Measurements from ENCODE around the gene MED23.

The MED23 gene

DNA sequence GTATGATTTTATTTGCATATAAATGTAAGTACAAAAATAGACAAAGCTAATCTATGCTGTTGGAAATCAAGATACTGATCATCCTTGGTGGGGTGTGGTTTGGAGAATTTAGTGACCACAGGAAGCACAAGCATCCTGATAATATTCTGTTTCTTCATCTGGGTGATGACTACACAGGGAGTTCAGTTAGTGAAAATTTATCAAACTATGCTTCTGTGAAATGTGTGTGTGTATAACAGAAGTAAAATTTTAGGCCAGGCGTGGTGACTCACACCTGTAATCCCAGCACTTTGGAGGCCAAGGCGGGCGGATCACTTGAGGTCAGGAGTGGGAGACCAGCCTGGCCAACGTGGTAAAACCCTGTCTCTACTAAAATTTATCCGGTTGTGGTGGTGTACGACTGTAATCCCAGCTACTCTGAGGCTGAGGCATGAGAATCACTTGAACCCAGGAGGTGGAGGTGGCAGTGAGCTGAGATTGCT, 29.6 kb upstream of the MED23 start:
- H3K27ac ChIP-seq: no peak overlapping the region
- TF ChIP-seq, protein P1, sequence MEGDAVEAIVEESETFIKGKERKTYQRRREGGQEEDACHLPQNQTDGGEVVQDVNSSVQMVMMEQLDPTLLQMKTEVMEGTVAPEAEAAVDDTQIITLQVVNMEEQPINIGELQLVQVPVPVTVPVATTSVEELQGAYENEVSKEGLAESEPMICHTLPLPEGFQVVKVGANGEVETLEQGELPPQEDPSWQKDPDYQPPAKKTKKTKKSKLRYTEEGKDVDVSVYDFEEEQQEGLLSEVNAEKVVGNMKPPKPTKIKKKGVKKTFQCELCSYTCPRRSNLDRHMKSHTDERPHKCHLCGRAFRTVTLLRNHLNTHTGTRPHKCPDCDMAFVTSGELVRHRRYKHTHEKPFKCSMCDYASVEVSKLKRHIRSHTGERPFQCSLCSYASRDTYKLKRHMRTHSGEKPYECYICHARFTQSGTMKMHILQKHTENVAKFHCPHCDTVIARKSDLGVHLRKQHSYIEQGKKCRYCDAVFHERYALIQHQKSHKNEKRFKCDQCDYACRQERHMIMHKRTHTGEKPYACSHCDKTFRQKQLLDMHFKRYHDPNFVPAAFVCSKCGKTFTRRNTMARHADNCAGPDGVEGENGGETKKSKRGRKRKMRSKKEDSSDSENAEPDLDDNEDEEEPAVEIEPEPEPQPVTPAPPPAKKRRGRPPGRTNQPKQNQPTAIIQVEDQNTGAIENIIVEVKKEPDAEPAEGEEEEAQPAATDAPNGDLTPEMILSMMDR (conservative IDR thresholded peaks at IDR 0.05): no peak

DNA sequence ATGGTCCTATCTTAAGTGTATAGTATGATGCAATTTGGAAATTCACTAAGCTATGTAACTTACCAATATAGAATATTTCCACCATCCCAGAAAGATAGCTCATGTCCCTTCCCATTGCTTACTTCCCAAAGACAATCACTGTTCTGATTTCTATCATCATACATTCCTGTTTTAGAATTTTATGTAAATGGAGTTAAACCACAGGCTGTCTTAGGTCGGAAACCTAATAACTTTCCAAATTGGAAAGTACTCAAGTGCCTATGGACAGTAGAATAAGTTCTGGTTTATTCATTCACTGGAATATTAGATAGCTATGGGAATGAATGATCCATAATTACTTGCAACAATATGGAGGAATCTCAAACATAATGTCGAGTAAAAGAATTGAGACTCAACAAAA, 29.2 kb upstream of the MED23 start:
- TF ChIP-seq, protein P1 (conservative IDR thresholded peaks at IDR 0.05): no peak

DNA sequence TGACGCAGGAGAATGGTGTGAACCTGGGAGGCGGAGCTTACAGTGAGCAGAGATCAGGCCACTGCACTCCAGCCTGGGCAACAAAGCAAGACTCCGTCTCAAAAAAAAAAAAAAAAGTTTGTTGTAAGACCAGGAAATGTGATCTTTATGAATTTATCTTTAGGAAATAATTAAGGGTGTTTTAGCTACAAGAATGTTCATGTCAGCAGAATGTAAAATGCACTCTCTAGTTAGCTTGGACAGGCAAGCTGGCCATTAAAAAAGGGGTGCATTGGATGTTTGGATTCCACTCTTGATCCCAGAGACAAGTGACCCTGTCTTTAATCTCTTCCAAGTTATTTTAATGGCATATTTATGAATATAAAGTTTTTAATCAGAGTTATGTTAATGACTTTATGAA, 28.6 kb upstream of the MED23 start:
- H3K27ac ChIP-seq: no peak overlapping the region
- TF ChIP-seq, protein P1 (conservative IDR thresholded peaks at IDR 0.05): no peak

More for the DNA sequence above, 29.2 kb upstream of the MED23 start:
- H3K27ac ChIP-seq: no peak overlapping the region

DNA sequence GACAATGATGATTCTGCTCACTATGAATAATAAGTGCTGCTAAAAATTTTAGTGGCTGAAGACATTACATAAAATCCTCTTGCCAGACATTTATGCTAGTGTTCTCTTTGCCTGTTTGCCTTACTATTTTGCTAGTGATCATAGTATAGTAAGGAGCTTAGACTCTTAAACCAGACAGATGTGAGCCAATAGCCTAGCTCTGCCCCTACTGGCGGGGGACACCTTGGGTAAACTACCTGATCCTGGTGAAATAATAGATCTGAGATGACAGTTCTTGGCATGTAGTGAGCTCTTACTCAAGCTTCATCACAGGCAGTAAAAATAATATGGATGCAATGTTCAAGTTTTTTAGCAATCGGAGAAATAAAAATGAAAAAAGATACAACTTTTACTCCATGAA, 27.9 kb upstream of the MED23 start:
- H3K27ac ChIP-seq: no peak overlapping the region
- TF ChIP-seq, protein P1 (conservative IDR thresholded peaks at IDR 0.05): no peak

DNA sequence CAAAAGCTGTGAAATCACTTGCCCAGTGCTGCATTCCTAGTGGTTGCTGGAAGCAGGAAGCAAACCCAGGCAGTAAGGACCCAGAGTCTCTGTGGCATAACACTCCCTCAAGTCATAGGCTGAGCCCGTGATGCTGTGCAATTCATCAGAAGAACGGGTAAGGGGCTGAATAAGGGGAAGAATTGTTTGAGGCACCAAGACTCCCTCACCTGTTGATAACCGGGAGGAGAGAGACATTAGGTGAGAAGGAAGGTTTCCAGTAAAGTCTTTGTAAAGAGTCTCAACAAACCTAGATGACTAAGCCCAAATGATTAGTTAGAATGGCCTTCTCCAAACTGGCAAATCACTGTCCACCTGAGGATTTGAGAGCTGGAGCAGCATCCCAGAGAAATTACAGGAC, 27.3 kb upstream of the MED23 start:
- TF ChIP-seq, protein P1 (conservative IDR thresholded peaks at IDR 0.05): no peak
- no peak overlapping the region for H3K27ac ChIP-seq

DNA sequence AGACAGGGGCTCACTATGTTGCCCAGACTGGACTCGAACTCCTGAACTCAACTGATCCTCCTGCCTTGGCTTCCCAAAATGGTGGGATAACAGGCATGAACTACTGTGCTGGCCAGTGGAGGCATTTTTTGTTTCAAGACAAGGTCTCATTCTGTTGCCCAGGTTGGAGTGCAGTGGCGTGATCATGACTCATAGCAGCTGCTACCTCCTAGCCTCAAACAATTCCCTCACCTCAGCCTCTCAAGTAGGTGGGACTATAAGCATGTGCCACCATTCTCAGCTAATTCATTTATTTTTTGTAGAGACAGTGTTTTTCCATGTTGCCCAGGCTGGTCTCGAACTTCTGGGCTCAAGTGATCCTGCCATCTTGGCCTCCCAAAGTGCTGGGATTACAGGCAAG, 26.3 kb upstream of the MED23 start:
- TF ChIP-seq, protein P1 (conservative IDR thresholded peaks at IDR 0.05): no peak
- peak overlapping the region; percentile 100 for H3K27ac ChIP-seq

DNA sequence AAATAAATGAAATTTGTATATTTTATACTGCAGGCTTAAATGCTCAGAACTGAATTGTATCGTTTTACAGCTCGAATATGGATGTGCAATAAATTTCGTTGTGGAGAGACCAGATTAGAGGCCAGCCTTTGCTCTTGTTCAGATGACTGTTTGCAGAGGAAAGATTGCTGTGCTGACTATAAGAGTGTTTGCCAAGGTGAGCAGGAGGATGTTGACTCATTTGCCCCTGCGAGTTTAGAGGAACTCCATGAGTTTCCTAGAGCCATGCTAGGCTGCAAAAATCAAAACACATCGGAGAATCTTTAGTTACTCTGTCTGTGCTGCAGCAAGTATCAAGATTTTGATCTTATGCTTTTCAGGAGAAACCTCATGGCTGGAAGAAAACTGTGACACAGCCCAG, 24.4 kb upstream of the MED23 start:
- TF ChIP-seq, protein P1 (conservative IDR thresholded peaks at IDR 0.05): no peak
- H3K27ac ChIP-seq: peak overlapping the region; percentile 100
